K562 (cell line): Measurements from ENCODE around the gene RPS23. TPM values are rescaled to one million over a fixed set of nuclear protein-coding genes. Genes with fewer than 3 reads are reported as not detected.

Experiments
- CBFA2T3 ChIP-seq: fragments of 450-650 bp; IDR thresholded peaks from 2 replicates; pipeline ENCODE4 v1.6.1; 2017
- CCNT2 ChIP-seq: IDR thresholded peaks from 2 replicates; pipeline ENCODE4 v1.6.1; 2011; ENCODE audit warnings: borderline replicate concordance, low read depth, mild to moderate bottlenecking, moderate library complexity, mixed read lengths, low read length; ENCODE audit not compliant: insufficient read length; ENCODE audit errors: extremely low read depth
- HDAC6 ChIP-seq: IDR thresholded peaks from 2 replicates; pipeline ENCODE4 v1.6.1; 2012; ENCODE audit warnings: low read depth, mild to moderate bottlenecking, control low read depth, inconsistent platforms, low read length, moderate library complexity
- JUND ChIP-seq, 2 experiments: IDR thresholded peaks; 2 replicates in 1 of 2; 3 replicates in 1 of 2; pipeline ENCODE4 v1.6.1; 2011; ENCODE audit warnings: borderline replicate concordance in 2 of 2, low read depth in 2 of 2, low read length in 2 of 2, improper control_type of control experiment in 1 of 2, missing biosample characterization in 1 of 2, missing genetic modification characterization in 1 of 2, missing genetic modification reagents in 1 of 2
- KDM1A ChIP-seq, 2 experiments: fragments of 450-650 bp; IDR thresholded peaks; 2 replicates each; pipeline ENCODE4 v1.6.1; 2016; ENCODE audit warnings: mild to moderate bottlenecking in 2 of 2
- LCOR ChIP-seq: sonication (generic); formaldehyde crosslinking; IDR thresholded peaks from 2 replicates; pipeline ENCODE4 v1.8.0; 2022; ENCODE audit warnings: mild to moderate bottlenecking, missing genetic modification reagents
- MCM7 ChIP-seq, 2 experiments: fragments of 450-650 bp; IDR thresholded peaks; 2 replicates each; pipeline ENCODE4 v1.6.1; 2016 to 2018
- MYNN ChIP-seq, 2 experiments: sonication (generic); formaldehyde crosslinking in 1 of 2; IDR thresholded peaks; 2 replicates each; pipeline versions ENCODE4 v1.5.0 to v1.6.1; 2016 to 2020; ENCODE audit warnings: antibody characterized with exemption in 1 of 2, missing genetic modification reagents in 1 of 2
- NR2C2 ChIP-seq, 2 experiments: fragments of 200-800 bp in 1 of 2; sonication (Bioruptor generic) in 1 of 2; sonication (generic) in 1 of 2; formaldehyde crosslinking in 1 of 2; IDR thresholded peaks; 2 replicates each; pipeline versions ENCODE4 v1.6.1 to v1.8.0; 2016 to 2022; ENCODE audit warnings: mild to moderate bottlenecking in 1 of 2, missing compliant biosample characterization in 1 of 2, missing genetic modification characterization in 1 of 2, missing genetic modification reagents in 1 of 2
- PURB ChIP-seq: sonication (generic); formaldehyde crosslinking; IDR thresholded peaks from 2 replicates; pipeline ENCODE4 v1.9.0; 2021; ENCODE audit warnings: low read depth, mild to moderate bottlenecking, missing genetic modification reagents
- SAFB2 ChIP-seq: fragments of 200-400 bp; formaldehyde crosslinking; IDR thresholded peaks from 2 replicates; pipeline ENCODE4 v1.6.1; 2018; ENCODE audit warnings: borderline replicate concordance, low read length, low read depth, moderate library complexity; ENCODE audit not compliant: severe bottlenecking
- SMARCA5 ChIP-seq: fragments of 450-650 bp; IDR thresholded peaks from 2 replicates; pipeline ENCODE4 v1.6.1; 2016
- ZBTB8A ChIP-seq: fragments of 450-650 bp; IDR thresholded peaks from 2 replicates; pipeline ENCODE4 v1.6.1; 2018; ENCODE audit warnings: mild to moderate bottlenecking, moderate library complexity; ENCODE audit not compliant: partially characterized antibody
- ZNF232 ChIP-seq: sonication (generic); formaldehyde crosslinking; IDR thresholded peaks from 2 replicates; pipeline ENCODE4 v1.8.0; 2022; ENCODE audit warnings: mild to moderate bottlenecking, missing genetic modification reagents
- ZNF408 ChIP-seq: fragments of 250-450 bp; sonication (Bioruptor Pico); IDR thresholded peaks from 2 replicates; pipeline ENCODE4 v1.4.0; 2020; ENCODE audit warnings: low read depth, mild to moderate bottlenecking, moderate library complexity
- polyA plus RNA-seq, 8 experiments: library from polyadenylated mRNA; depleted of rRNA in 4 of 8; stranded (reverse) in 5 of 8; unstranded in 3 of 8; fragments of >200 nt; fragmentation: Nextera tagmentation in 2 of 8; fragmentation: Illumina TruSeq in 1 of 8; extraction: Ambion mirVana in 2 of 8; extraction: Trizol in 1 of 8; gene quantifications; 2 replicates each; pipeline versions ENCODE4 v1.2.1 to v1.2.3, GENCODE V29; 2011 to 2014; ENCODE audit warnings: inconsistent platforms in 1 of 8, missing spikeins in 1 of 8
- total RNA-seq, 7 experiments: library from RNA; depleted of rRNA in 6 of 7; stranded (reverse); fragments of >200 nt in 6 of 7; fragmentation: Illumina TruSeq in 2 of 7; extraction: Trizol in 2 of 7; gene quantifications; 2 replicates each; pipeline versions ENCODE4 v1.2.1 to v1.2.3, GENCODE V29; 2011 to 2021; ENCODE audit warnings: low replicate concordance in 1 of 7
- TF ChIP-seq, protein P1 (sequence below): sonication (generic); formaldehyde crosslinking; IDR thresholded peaks from 2 replicates; pipeline ENCODE4 v1.8.1; 2023; ENCODE audit warnings: missing genetic modification reagents, mild to moderate bottlenecking, borderline replicate concordance
- TF ChIP-seq, protein P2 (sequence below): fragments of 450-650 bp; IDR thresholded peaks from one replicate; pipeline ENCODE4 v1.6.1; 2018; ENCODE audit warnings: mild to moderate bottlenecking, moderate library complexity; ENCODE audit not compliant: partially characterized antibody
- TF ChIP-seq, protein P3 (sequence below): fragments of 250-450 bp; sonication (Bioruptor Pico); IDR thresholded peaks from 2 replicates; pipeline ENCODE4 v1.9.0; 2021; ENCODE audit warnings: mild to moderate bottlenecking
- TF ChIP-seq, protein P4 (sequence below): sonication (generic); formaldehyde crosslinking; IDR thresholded peaks from 2 replicates; pipeline ENCODE4 v1.8.0; 2022; ENCODE audit warnings: missing genetic modification reagents, mild to moderate bottlenecking, borderline replicate concordance

Gene RPS23
- total and polyA plus RNA-seq, 9 of the 15 experiments (the other 6 are each of a cell fraction or from before 2014, with no cell fraction given) = 3,252 to 10,689 (median 6,302) TPM

DNA sequence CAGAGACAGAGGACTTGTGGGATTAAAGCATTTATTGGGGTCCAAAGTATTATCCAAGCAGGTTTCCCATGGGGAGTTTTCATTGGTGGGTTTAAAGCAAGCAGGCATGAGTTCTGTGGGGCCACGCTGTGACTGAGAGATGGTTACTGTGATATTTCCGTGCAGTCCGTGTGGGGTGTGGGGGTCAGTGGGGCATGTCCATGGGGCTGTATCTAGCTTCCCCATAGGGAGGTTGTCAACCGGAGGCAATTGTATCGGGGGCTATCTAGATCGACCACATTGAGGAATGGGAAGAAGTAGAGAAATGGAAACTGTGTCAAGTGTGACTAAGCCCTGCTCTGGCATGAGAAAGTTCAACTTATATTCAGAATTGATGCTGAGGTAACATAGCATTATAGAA lies 7.1 kb upstream of the RPS23 start (continued):
- TF ChIP-seq ZNF408 (CRISPR knock-in tag) (no peak), KDM1A (IDR thresholded peaks at IDR 0.05) (peak in 1 of 2 experiments; percentile 33; a peak in 1 of 4 replicates), CBFA2T3 (peak; percentile 90), LCOR (CRISPR knock-in tag) (no peak), HDAC6 (no peak), PURB (CRISPR knock-in tag) (no peak), SMARCA5 (no peak), MYNN (IDR thresholded peaks at IDR 0.05) (no peak), MYNN (CRISPR knock-in tag; IDR thresholded peaks at IDR 0.05) (no peak), ZBTB8A (no peak), CCNT2 (no peak), JUND (IDR thresholded peaks at IDR 0.05; ENCODE audit: borderline replicate concordance, low read depth, low read length) (peak; percentile 8; the same call in 1 of the 2 replicates), JUND (tag; IDR thresholded peaks at IDR 0.05; ENCODE audit: borderline replicate concordance, low read depth, low read length) (no peak), MCM7 (IDR thresholded peaks at IDR 0.05) (no peak), NR2C2 (CRISPR knock-in tag; IDR thresholded peaks at IDR 0.05) (no peak), NR2C2 (tag; IDR thresholded peaks at IDR 0.05) (0 out of 2 replicates have a peak, but pooled peaks have one; percentile 20), SAFB2 (no peak), ZNF232 (CRISPR knock-in tag) (no peak)
- TF ChIP-seq, protein P1, sequence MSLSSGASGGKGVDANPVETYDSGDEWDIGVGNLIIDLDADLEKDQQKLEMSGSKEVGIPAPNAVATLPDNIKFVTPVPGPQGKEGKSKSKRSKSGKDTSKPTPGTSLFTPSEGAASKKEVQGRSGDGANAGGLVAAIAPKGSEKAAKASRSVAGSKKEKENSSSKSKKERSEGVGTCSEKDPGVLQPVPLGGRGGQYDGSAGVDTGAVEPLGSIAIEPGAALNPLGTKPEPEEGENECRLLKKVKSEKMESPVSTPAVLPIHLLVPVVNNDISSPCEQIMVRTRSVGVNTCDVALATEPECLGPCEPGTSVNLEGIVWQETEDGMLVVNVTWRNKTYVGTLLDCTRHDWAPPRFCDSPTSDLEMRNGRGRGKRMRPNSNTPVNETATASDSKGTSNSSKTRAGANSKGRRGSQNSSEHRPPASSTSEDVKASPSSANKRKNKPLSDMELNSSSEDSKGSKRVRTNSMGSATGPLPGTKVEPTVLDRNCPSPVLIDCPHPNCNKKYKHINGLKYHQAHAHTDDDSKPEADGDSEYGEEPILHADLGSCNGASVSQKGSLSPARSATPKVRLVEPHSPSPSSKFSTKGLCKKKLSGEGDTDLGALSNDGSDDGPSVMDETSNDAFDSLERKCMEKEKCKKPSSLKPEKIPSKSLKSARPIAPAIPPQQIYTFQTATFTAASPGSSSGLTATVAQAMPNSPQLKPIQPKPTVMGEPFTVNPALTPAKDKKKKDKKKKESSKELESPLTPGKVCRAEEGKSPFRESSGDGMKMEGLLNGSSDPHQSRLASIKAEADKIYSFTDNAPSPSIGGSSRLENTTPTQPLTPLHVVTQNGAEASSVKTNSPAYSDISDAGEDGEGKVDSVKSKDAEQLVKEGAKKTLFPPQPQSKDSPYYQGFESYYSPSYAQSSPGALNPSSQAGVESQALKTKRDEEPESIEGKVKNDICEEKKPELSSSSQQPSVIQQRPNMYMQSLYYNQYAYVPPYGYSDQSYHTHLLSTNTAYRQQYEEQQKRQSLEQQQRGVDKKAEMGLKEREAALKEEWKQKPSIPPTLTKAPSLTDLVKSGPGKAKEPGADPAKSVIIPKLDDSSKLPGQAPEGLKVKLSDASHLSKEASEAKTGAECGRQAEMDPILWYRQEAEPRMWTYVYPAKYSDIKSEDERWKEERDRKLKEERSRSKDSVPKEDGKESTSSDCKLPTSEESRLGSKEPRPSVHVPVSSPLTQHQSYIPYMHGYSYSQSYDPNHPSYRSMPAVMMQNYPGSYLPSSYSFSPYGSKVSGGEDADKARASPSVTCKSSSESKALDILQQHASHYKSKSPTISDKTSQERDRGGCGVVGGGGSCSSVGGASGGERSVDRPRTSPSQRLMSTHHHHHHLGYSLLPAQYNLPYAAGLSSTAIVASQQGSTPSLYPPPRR (CRISPR knock-in tag) = no peak
- TF ChIP-seq, protein P2, sequence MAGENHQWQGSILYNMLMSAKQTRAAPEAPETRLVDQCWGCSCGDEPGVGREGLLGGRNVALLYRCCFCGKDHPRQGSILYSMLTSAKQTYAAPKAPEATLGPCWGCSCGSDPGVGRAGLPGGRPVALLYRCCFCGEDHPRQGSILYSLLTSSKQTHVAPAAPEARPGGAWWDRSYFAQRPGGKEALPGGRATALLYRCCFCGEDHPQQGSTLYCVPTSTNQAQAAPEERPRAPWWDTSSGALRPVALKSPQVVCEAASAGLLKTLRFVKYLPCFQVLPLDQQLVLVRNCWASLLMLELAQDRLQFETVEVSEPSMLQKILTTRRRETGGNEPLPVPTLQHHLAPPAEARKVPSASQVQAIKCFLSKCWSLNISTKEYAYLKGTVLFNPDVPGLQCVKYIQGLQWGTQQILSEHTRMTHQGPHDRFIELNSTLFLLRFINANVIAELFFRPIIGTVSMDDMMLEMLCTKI = no peak
- TF ChIP-seq, protein P3, sequence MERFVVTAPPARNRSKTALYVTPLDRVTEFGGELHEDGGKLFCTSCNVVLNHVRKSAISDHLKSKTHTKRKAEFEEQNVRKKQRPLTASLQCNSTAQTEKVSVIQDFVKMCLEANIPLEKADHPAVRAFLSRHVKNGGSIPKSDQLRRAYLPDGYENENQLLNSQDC = no peak
- TF ChIP-seq, protein P4, sequence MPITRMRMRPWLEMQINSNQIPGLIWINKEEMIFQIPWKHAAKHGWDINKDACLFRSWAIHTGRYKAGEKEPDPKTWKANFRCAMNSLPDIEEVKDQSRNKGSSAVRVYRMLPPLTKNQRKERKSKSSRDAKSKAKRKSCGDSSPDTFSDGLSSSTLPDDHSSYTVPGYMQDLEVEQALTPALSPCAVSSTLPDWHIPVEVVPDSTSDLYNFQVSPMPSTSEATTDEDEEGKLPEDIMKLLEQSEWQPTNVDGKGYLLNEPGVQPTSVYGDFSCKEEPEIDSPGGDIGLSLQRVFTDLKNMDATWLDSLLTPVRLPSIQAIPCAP (CRISPR knock-in tag) = no peak
